D721Med (cell line): ENCODE results near the gene PRDM15.

ENCODE experiments used
- DNase-seq: peaks from one replicate; pipeline ENCODE4 v3.0.0; 2011; ENCODE audit warnings: low spot score; ENCODE audit not compliant: insufficient read length
- FAIRE-seq: peaks from 2 replicates; lab custom pipeline; 2011; peaks lifted over from hg19 to GRCh38; lab: Jason Lieb, UNC
- CTCF ChIP-seq: IDR thresholded peaks from 2 replicates; pipeline ENCODE4 v1.5.1; 2012; ENCODE audit warnings: mild to moderate bottlenecking, control low read depth; ENCODE audit not compliant: insufficient read depth; ENCODE audit errors: missing control alignments

PRDM15 gene

GRCh38 chr21:41801321-41802197 is 77.6 kb downstream of the PRDM15 start:
- no peak for FAIRE-seq
- no peak for TF ChIP-seq CTCF
- no peak for DNase-seq

GRCh38 chr21:41800425-41801320 is 78.5 kb downstream of the PRDM15 start:
- no peak for FAIRE-seq
- DNase-seq = no peak
- TF ChIP-seq CTCF = no peak

GRCh38 chr21:41799763-41800162 is 79.4 kb downstream of the PRDM15 start:
- DNase-seq (no peak), FAIRE-seq (no peak)
- TF ChIP-seq CTCF = no peak

- no peak for FAIRE-seq
- TF ChIP-seq CTCF = no peak
- no peak for DNase-seq
Observed at GRCh38 chr21:41798326-41798725, 80.8 kb downstream of the PRDM15 start.

- no peak for DNase-seq
- FAIRE-seq = no peak
- TF ChIP-seq CTCF = no peak
Observed at GRCh38 chr21:41796476-41797080, 82.6 kb downstream of the PRDM15 start.

- DNase-seq = no peak
- no peak for TF ChIP-seq CTCF
- FAIRE-seq = no peak
Observed at GRCh38 chr21:41795726-41796125, 83.4 kb downstream of the PRDM15 start.
